GM15510 (cell line): ENCODE results near the gene LNP1.

Source experiments
- POLR2A ChIP-seq: IDR thresholded peaks from 3 replicates; pipeline ENCODE4 v1.6.1; 2011; ENCODE audit warnings: borderline replicate concordance; ENCODE audit not compliant: insufficient read length; ENCODE audit errors: extremely low read depth

LNP1 gene

GRCh38 chr3:100412912-100413590 lies 11.7 kb downstream of the LNP1 start:
- TF ChIP-seq POLR2A, result no peak

- TF ChIP-seq POLR2A, result no peak
Observed at GRCh38 chr3:100413613-100414012, 12.3 kb downstream of the LNP1 start.

GRCh38 chr3:100416176-100416575 lies 14.8 kb downstream of the LNP1 start:
- TF ChIP-seq POLR2A, result no peak

DNA sequence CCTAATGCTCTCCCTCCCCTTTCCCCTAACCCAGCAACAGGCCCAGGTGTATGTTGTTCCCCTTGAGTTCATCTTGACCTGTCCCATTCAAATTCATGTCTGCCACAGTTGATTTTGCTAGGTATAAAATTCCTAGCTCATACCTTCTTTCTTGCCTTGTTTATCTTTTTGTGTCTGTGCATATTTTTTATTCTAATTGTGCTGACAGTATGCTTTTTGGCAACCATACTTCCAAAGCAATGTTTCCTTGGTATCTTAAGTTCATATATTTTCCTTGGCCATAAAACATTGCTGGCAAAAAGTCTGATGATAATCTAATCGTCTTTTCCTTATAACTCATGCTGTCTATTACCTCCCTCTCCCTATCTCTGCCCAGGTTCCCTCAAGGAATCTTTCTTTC lies 15.5 kb downstream of the LNP1 start:
- TF ChIP-seq POLR2A, result no peak

- TF ChIP-seq POLR2A, result no peak
Observed at GRCh38 chr3:100419406-100419805, 18.1 kb downstream of the LNP1 start.

DNA sequence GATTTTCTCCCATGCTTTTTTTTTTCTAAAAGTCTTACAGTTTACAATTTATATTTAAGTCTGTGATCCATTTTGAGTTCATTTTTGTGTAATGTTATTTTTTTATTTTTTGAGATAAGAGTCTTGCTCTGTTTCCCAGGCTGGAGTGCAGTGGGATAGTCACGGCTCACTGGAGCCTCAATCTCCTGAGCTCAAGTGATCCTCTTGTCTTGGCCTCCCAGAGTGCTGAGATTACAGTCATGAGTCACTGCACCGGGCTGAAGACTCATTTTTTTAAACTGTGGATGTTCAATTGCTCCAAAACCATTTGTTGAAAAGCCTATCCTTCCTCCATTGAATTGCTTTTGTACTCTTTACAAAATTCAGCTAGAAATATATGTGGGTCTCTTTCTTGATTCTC lies 19.5 kb downstream of the LNP1 start:
- no peak for TF ChIP-seq POLR2A

- no peak for TF ChIP-seq POLR2A
Observed at GRCh38 chr3:100423611-100424010, 22.3 kb downstream of the LNP1 start.

GRCh38 chr3:100424261-100424660 lies 22.9 kb downstream of the LNP1 start:
- TF ChIP-seq POLR2A, result no peak

GRCh38 chr3:100425316-100425715 lies 24.0 kb downstream of the LNP1 start:
- no peak for TF ChIP-seq POLR2A

DNA sequence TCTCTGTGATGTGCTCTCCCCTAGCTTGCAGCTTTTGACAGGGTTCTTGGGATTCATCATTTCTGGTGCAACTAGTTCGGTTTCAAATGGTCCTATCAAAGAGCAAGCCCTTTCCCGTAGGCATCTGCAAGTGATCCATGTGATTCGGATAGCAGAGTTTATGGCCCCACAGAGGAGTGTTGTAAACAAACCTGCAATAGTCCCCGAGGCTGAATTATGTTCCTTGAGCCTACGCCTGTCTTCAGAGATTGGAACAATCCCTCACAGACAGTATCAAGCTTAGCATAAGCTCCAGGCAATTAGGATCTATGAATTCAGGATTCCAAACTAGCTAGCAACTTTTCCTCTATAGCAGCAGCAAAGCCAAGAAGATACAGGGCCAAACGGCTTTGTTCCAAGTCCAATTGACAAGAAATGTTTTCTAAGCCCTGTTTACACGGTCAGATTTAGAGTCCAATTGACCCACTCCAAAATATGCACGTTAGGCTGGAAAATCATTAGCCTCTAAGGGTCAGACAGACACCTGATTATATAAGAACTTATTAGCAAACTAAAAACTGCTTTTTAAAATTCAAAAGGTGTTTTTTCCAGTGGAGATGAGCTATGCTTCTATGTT lies 24.8 kb downstream of the LNP1 start:
- TF ChIP-seq POLR2A, result no peak

GRCh38 chr3:100427699-100428098 lies 26.4 kb downstream of the LNP1 start:
- no peak for TF ChIP-seq POLR2A

- no peak for TF ChIP-seq POLR2A
Observed at GRCh38 chr3:100429187-100429716, 27.9 kb downstream of the LNP1 start.

- no peak for TF ChIP-seq POLR2A
Observed at GRCh38 chr3:100436951-100437350, 35.6 kb downstream of the LNP1 start.

DNA sequence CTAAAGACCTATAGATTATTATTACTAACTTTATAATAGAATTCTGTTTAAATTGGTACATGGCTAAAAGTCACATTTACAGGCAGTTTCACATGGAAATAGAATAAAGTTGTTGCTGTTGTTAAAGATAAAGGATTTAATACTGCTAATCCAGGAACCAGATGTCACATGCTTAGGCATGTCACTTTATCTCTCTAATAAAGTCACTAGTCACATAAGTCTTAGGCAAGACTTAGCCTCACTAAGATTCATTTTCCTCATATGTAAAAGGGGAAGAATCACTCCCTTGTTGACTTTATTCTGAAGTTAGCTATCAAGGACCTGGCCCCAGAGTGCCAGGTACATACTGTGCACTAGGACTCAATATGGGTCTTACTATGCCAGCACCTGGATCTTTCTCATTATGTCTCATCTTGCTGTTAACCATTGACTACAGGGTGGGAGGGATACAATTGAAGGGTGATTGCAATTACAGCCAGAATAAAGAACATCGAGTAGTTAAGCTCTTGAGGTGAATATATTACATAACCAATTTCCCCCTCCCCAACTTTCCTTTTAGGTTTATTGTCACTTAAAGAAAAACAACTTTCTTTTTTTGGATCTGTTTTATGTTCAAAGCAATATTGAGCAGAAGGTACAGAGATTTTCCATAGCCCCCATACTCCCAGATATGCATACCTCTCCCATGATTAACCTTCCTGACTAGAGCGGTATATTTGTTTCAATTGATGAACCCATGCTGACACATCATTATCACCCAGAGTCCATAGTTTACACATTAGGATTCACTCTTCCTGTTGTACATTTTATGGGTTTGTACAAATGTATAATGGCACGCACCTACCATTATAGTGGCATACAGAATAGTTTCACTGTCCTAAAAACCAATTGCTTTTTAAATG lies 36.6 kb downstream of the LNP1 start:
- no peak for TF ChIP-seq POLR2A

DNA sequence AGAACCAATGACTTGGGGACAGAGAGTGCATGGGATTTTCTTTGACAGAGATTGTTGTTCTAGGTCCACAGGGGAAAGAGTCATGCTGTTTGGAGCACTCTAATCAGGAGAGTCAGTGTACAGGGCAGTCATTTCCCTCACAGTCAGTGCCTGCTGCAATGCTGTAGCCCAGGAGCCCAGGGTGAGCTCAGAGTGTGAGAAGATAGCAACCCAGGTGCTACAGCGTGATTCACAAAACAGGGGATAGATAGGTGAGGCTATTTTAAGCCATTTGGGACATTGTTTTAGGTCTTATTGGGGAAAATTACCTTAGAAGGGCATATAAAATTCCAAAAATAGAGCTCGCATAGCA lies 37.3 kb downstream of the LNP1 start:
- TF ChIP-seq POLR2A, result no peak
